IMR-90 (cell line): ENCODE measurements around the gene SSR1. TPM values are rescaled to one million over a fixed set of nuclear protein-coding genes. Genes with fewer than 3 reads are reported as not detected.

Source experiments
- ATAC-seq: fragments of 200-7000 bp; cut with Tn5 transposase; 2 replicates; pipeline ENCODE4 v1.9.1; 2020; ENCODE audit warnings: low read depth, mild to moderate bottlenecking, moderate library complexity
- BruUV-seq: library from RNA; stranded (reverse); fragments of 400-500 nt; replicated peaks from 2 replicates; lab custom pipeline; 2021; lab: Mats Ljungman, UMichigan
- CTCF ChIA-PET: fragments of 300-600 bp; formaldehyde crosslinking; extraction: SDS; loops from one replicate; lab custom pipeline; 2021; ENCODE audit warnings: antibody characterized with exemption; lab: Yijun Ruan, JAX
- POLR2A ChIA-PET: fragments of 300-600 bp; sonication (Branson Sonifier 250); formaldehyde crosslinking; loops from one replicate; lab custom pipeline; 2022; ENCODE audit warnings: antibody characterized with exemption; ENCODE audit not compliant: unreplicated experiment; lab: Charles Lee
- DNase-seq: peaks from one replicate; pipeline ENCODE4 v3.0.0; 2013
- H2AFZ ChIP-seq: replicated peaks from 2 replicates; pipeline ENCODE3; 2013; ENCODE audit warnings: low read length, mild to moderate bottlenecking; ENCODE audit not compliant: poor library complexity
- H2AK5ac ChIP-seq: 2 replicates; pipeline ENCODE4 v1.6.1; 2013; ENCODE audit warnings: low read depth, low read length, inconsistent platforms
- H2AK9ac ChIP-seq: replicated peaks from 2 replicates; pipeline ENCODE3; 2013; ENCODE audit warnings: mild to moderate bottlenecking, low read depth, low read length, moderate library complexity; ENCODE audit not compliant: poor library complexity
- H2BK120ac ChIP-seq: 2 replicates; pipeline ENCODE4 v1.6.1; 2013; ENCODE audit warnings: low read depth, low read length, inconsistent platforms
- H2BK15ac ChIP-seq: 3 replicates; pipeline ENCODE4 v1.6.1; 2013; ENCODE audit warnings: low read depth, low read length, inconsistent platforms
- H2BK20ac ChIP-seq: 2 replicates; pipeline ENCODE4 v1.6.1; 2013; ENCODE audit warnings: low read depth, mild to moderate bottlenecking, inconsistent platforms, low read length, moderate library complexity
- H2BK5ac ChIP-seq: 2 replicates; pipeline ENCODE4 v1.6.1; 2013; ENCODE audit warnings: mild to moderate bottlenecking, low read depth, low read length, inconsistent platforms; ENCODE audit not compliant: poor library complexity, severe bottlenecking
- H3K14ac ChIP-seq: replicated peaks from 2 replicates; pipeline ENCODE4 v1.6.1; 2013; ENCODE audit warnings: low read depth, low read length, inconsistent platforms
- H3K18ac ChIP-seq: 2 replicates; pipeline ENCODE4 v1.6.1; 2013; ENCODE audit warnings: low read depth, low read length, control low read depth
- H3K23ac ChIP-seq: 2 replicates; pipeline ENCODE4 v1.6.1; 2013; ENCODE audit warnings: low read depth, low read length, inconsistent platforms
- H3K27ac ChIP-seq: 2 replicates; pipeline ENCODE4 v1.5.1; 2013; ENCODE audit warnings: mild to moderate bottlenecking, control low read depth, low read length; ENCODE audit not compliant: insufficient read depth
- H3K27me3 ChIP-seq: 2 replicates; pipeline ENCODE4 v1.6.1; 2013; ENCODE audit warnings: low read length; ENCODE audit not compliant: control insufficient read depth, insufficient read depth
- H3K36me3 ChIP-seq: 2 replicates; pipeline ENCODE4 v1.6.1; 2013; ENCODE audit warnings: low read length, mixed read lengths; ENCODE audit not compliant: control insufficient read depth, insufficient read depth
- H3K4ac ChIP-seq: 2 replicates; pipeline ENCODE4 v1.6.1; 2013; ENCODE audit warnings: low read depth, low read length, inconsistent platforms
- H3K4me1 ChIP-seq: 2 replicates; pipeline ENCODE4 v1.6.1; 2013; ENCODE audit warnings: low read length, mixed read lengths; ENCODE audit not compliant: control insufficient read depth, insufficient read depth
- H3K4me2 ChIP-seq: 2 replicates; pipeline ENCODE4 v1.6.1; 2013; ENCODE audit warnings: low read depth, mild to moderate bottlenecking, control low read depth, low read length, moderate library complexity
- H3K4me3 ChIP-seq: 2 replicates; pipeline ENCODE4 v1.5.1; 2013; ENCODE audit warnings: low read depth, mild to moderate bottlenecking, control low read depth, low read length, moderate library complexity; ENCODE audit not compliant: insufficient read depth
- H3K56ac ChIP-seq: 2 replicates; pipeline ENCODE4 v1.6.1; 2013; ENCODE audit warnings: low read length, inconsistent platforms; ENCODE audit not compliant: insufficient read depth; ENCODE audit errors: extremely low read depth
- H3K79me1 ChIP-seq, 2 experiments: 2 replicates each; pipeline ENCODE4 v1.6.1; 2013; ENCODE audit warnings: low read length in 2 of 2, inconsistent platforms in 1 of 2, low read depth in 1 of 2
- H3K9ac ChIP-seq: 2 replicates; pipeline ENCODE4 v1.6.1; 2013; ENCODE audit warnings: low read depth, low read length, control low read depth
- H3K9me1 ChIP-seq: 2 replicates; pipeline ENCODE4 v1.6.1; 2013; ENCODE audit warnings: low read length, inconsistent platforms; ENCODE audit not compliant: insufficient read depth
- H3K9me3 ChIP-seq: 2 replicates; pipeline ENCODE4 v1.6.1; 2013; ENCODE audit warnings: low read length; ENCODE audit not compliant: control insufficient read depth, insufficient read depth
- H4K20me1 ChIP-seq: 2 replicates; pipeline ENCODE4 v1.6.1; 2013; ENCODE audit warnings: low read length, inconsistent platforms; ENCODE audit not compliant: insufficient read depth
- H4K5ac ChIP-seq: 2 replicates; pipeline ENCODE4 v1.6.1; 2013; ENCODE audit warnings: mild to moderate bottlenecking, low read depth, low read length, control low read depth
- H4K8ac ChIP-seq, 2 experiments: 2 replicates each; pipeline ENCODE4 v1.6.1; 2013; ENCODE audit warnings: low read depth in 2 of 2, low read length in 2 of 2, control low read depth in 1 of 2, inconsistent platforms in 1 of 2
- H4K91ac ChIP-seq: 2 replicates; pipeline ENCODE4 v1.6.1; 2013; ENCODE audit warnings: low read depth, low read length, inconsistent platforms; ENCODE audit not compliant: insufficient read depth
- ELK1 ChIP-seq: fragments of 150-350 bp; IDR thresholded peaks from 2 replicates; pipeline ENCODE4 v1.6.1; 2016; ENCODE audit warnings: low read depth, mild to moderate bottlenecking, low read length, moderate library complexity, borderline replicate concordance
- POLR2A ChIP-seq: IDR thresholded peaks from 2 replicates; pipeline ENCODE4 v1.6.1; 2012; ENCODE audit warnings: mild to moderate bottlenecking, low read depth, low read length
- RAD21 ChIP-seq: IDR thresholded peaks from 2 replicates; pipeline ENCODE4 v1.6.1; 2012; ENCODE audit warnings: low read length, improper control_type of control experiment
- RCOR1 ChIP-seq: IDR thresholded peaks from 2 replicates; pipeline ENCODE4 v1.6.1; 2012; ENCODE audit warnings: mild to moderate bottlenecking, low read length, improper control_type of control experiment; ENCODE audit not compliant: insufficient replicate concordance
- SMC3 ChIP-seq: fragments of 150-350 bp; IDR thresholded peaks from 2 replicates; pipeline ENCODE4 v1.6.1; 2016; ENCODE audit warnings: low read depth, mild to moderate bottlenecking, antibody characterized with exemption, low read length, moderate library complexity
- WGBS, 2 experiments: methylation state at CpG; one replicate each; pipeline versions ENCODE4 v1.1.5 to v1.1.7; 2013; ENCODE audit warnings: missing lambda C conversion rate in 2 of 2; ENCODE audit not compliant: insufficient read length in 1 of 2; ENCODE audit errors: extremely low coverage in 2 of 2; 5-methylcytosine and 5-hydroxymethylcytosine counted together
- dilution Hi-C: fragments of 300-500 bp; cut with HindIII; formaldehyde crosslinking; loops from one replicate; pipeline ENCODE4 v1.14.3; 2018; ENCODE audit warnings: low sequenced_read_pairs; ENCODE audit not compliant: unreplicated experiment
- in situ Hi-C: fragments of 300-500 bp; cut with MboI; formaldehyde crosslinking; loops from 3 replicates; pipeline ENCODE4 v1.14.3; 2019; ENCODE audit warnings: low sequenced_read_pairs, inconsistent platforms, mixed read lengths
- intact Hi-C: fragments of 100-400 bp; cut with micrococcal nuclease; formaldehyde crosslinking; loops from 2 replicates; pipeline ENCODE4 v1.10.0; 2022
- polyA plus RNA-seq, 3 experiments: library from polyadenylated mRNA; depleted of rRNA; stranded (reverse); fragments of >200 nt; gene quantifications; 2 replicates each; pipeline ENCODE4 v1.2.3, GENCODE V29; 2012; ENCODE audit warnings: low replicate concordance in 1 of 3
- total RNA-seq: library from RNA; depleted of rRNA; stranded (reverse); fragments of >200 nt; gene quantifications from 2 replicates; pipeline ENCODE4 v1.2.3, GENCODE V29; 2012

SSR1 gene
- total and polyA plus RNA-seq, 2 of the 4 experiments (the other 2 are of a cell fraction): 110 to 120 TPM

GRCh38 chr6:7285416-7285815 lies 27.6 kb downstream of the SSR1 start:
- no peak overlapping the region for H3K4me2 ChIP-seq
- H2BK120ac ChIP-seq: no peak overlapping the region
- H3K18ac ChIP-seq: no peak overlapping the region
- CTCF ChIA-PET: no interaction called here
- H2AFZ ChIP-seq: no peak overlapping the region
- no peak overlapping the region for H2BK5ac ChIP-seq
- peaks cover 19% of the 10 kb centered on the region for H3K36me3 ChIP-seq
- POLR2A ChIA-PET: no interaction called here
- H3K27me3 ChIP-seq: no peaks in the 10 kb centered on the region
- WGBS, 2 experiments: no CpG with 5 or more reads among the region's 6 CpGs
- no peaks in the 10 kb centered on the region for H4K20me1 ChIP-seq
- intact Hi-C loops: no loop called here
- no peak overlapping the region for H2AK9ac ChIP-seq
- dilution Hi-C loops: no loop called here
- BruUV-seq: no TSS peak
- no peak overlapping the region for H2BK15ac ChIP-seq
- H3K27ac ChIP-seq: no peak overlapping the region
- DNase-seq (no peak), ATAC-seq (no peak)
- H3K14ac ChIP-seq: no peak overlapping the region
- no peaks in the 10 kb centered on the region for H3K9me1 ChIP-seq
- H3K56ac ChIP-seq: no peak overlapping the region
- H3K4ac ChIP-seq: no peak overlapping the region
- H3K9me3 ChIP-seq: no peaks in the 10 kb centered on the region
- in situ Hi-C loops: loop anchor here (10.0 to 25.0 kb wide), 2 partner anchors 119 to 777 kb away; partner anchors contain the start of gene BLOC1S5
- H3K4me3 ChIP-seq: no peak overlapping the region
- H3K4me1 ChIP-seq: no peaks in the 10 kb centered on the region
- TF ChIP-seq RCOR1 (no peak), ELK1 (no peak), SMC3 (no peak), POLR2A (no peak), RAD21 (no peak)
- no peak overlapping the region for H3K9ac ChIP-seq
- peaks cover 0 to 4% of the 10 kb centered on the region in 2 experiments; a peak in 3 of 4 replicates for H3K79me1 ChIP-seq
- no peak overlapping the region for H2AK5ac ChIP-seq
- no peak overlapping the region for H4K5ac ChIP-seq
- H2BK20ac ChIP-seq: no peak overlapping the region
- H4K8ac ChIP-seq: no peak overlapping the region
- H3K23ac ChIP-seq: no peak overlapping the region
- no peak overlapping the region for H4K91ac ChIP-seq
